Naive B cell (primary cell): Measurements from ENCODE around the gene RAB40C. TPM values are rescaled to one million over a fixed set of nuclear protein-coding genes. Genes with fewer than 3 reads are reported as not detected.

Experiments
- ATAC-seq, 2 donors: fragments of 150-1000 bp; cut with Tn5 transposase; 2 replicates each; pipeline ENCODE4 v1.10.0; 2021; ENCODE audit warnings: low read depth in 2 of 2, mild to moderate bottlenecking in 2 of 2, moderate library complexity in 2 of 2
- DNase-seq: peaks from one replicate; pipeline ENCODE4 v3.0.0; 2022
- H3K27ac Mint-ChIP-seq, 6 donors: one replicate each; pipeline ENCODE4 v1.8.0; 2020 to 2022; ENCODE audit warnings: mild to moderate bottlenecking in 6 of 6, mixed read lengths in 6 of 6, moderate library complexity in 5 of 6, inconsistent platforms in 2 of 6
- H3K27me3 Mint-ChIP-seq, 3 donors: one replicate each; pipeline ENCODE4 v1.8.0; 2021 to 2022; ENCODE audit warnings: mixed read lengths in 3 of 3, mild to moderate bottlenecking in 1 of 3
- H3K36me3 Mint-ChIP-seq, 2 donors: one replicate each; pipeline ENCODE4 v1.8.0; 2020 to 2022; ENCODE audit warnings: mixed read lengths in 2 of 2, inconsistent platforms in 1 of 2, mild to moderate bottlenecking in 1 of 2
- H3K4me1 Mint-ChIP-seq, 3 donors: one replicate each; pipeline ENCODE4 v1.8.0; 2020 to 2022; ENCODE audit warnings: mixed read lengths in 3 of 3, inconsistent platforms in 1 of 3, mild to moderate bottlenecking in 1 of 3, moderate library complexity in 1 of 3
- H3K4me3 Mint-ChIP-seq, 8 donors: one replicate each; pipeline ENCODE4 v1.8.0; 2020 to 2022; ENCODE audit warnings: mild to moderate bottlenecking in 8 of 8, mixed read lengths in 8 of 8, moderate library complexity in 8 of 8, inconsistent platforms in 2 of 8
- H3K9me3 Mint-ChIP-seq, 7 donors: one replicate each; pipeline ENCODE4 v1.8.0; 2020 to 2022; ENCODE audit warnings: mixed read lengths in 7 of 7, mild to moderate bottlenecking in 5 of 7, inconsistent platforms in 2 of 7, moderate library complexity in 1 of 7
- polyA plus RNA-seq, 6 donors: library from polyadenylated mRNA; unstranded; fragments of 300-500 nt; fragmentation: Illumina TruSeq; gene quantifications; one replicate each; pipeline ENCODE4 v1.2.3, GENCODE V29; 2021; ENCODE audit warnings: low read depth in 6 of 6

RAB40C gene
- polyA plus RNA-seq, 6 donors from 2014 or later, result 6.8 to 14.5 (median 9.4) TPM

GRCh38 chr16:554640-555365 lies 35.1 kb upstream of the RAB40C start:
- ATAC-seq, result no peak
- H3K9me3 Mint-ChIP-seq, result no peaks in the 10 kb centered on the region
- DNase-seq, result no peak
- no peak overlapping the region for H3K27ac Mint-ChIP-seq
- no peaks in the 10 kb centered on the region for H3K36me3 Mint-ChIP-seq
- peaks cover 0 to 24% (median 10%) of the 10 kb centered on the region in 3 donors for H3K27me3 Mint-ChIP-seq
- peaks cover 0 to 6% (median 5%) of the 10 kb centered on the region in 3 donors for H3K4me1 Mint-ChIP-seq
- H3K4me3 Mint-ChIP-seq, result no peak overlapping the region

- no peak overlapping the region for H3K27ac Mint-ChIP-seq
- no peaks in the 10 kb centered on the region for H3K36me3 Mint-ChIP-seq
- H3K27me3 Mint-ChIP-seq, result peaks cover 0 to 24% (median 10%) of the 10 kb centered on the region in 3 donors
- no peaks in the 10 kb centered on the region for H3K9me3 Mint-ChIP-seq
- ATAC-seq (no peak), DNase-seq (no peak)
- H3K4me1 Mint-ChIP-seq, result peaks cover 0 to 6% (median 5%) of the 10 kb centered on the region in 3 donors
- H3K4me3 Mint-ChIP-seq, result no peak overlapping the region
Measured at GRCh38 chr16:555528-556473, 34.1 kb upstream of the RAB40C start.

GRCh38 chr16:556474-557173 lies 33.2 kb upstream of the RAB40C start:
- H3K27me3 Mint-ChIP-seq, result peaks cover 0 to 24% (median 10%) of the 10 kb centered on the region in 3 donors
- ATAC-seq, result no peak
- peaks cover 0 to 6% (median 5%) of the 10 kb centered on the region in 3 donors for H3K4me1 Mint-ChIP-seq
- H3K36me3 Mint-ChIP-seq, result no peaks in the 10 kb centered on the region
- no peak overlapping the region for H3K4me3 Mint-ChIP-seq
- no peak overlapping the region for H3K27ac Mint-ChIP-seq
- H3K9me3 Mint-ChIP-seq, result no peaks in the 10 kb centered on the region
- no peak for DNase-seq

- Mint-ChIP-seq H3K4me1 (peaks cover 0 to 6% (median 5%) of the 10 kb centered on the region in 3 donors), H3K9me3 (no peaks in the 10 kb centered on the region), H3K27ac (peak overlapping the region in 1 of 6 donors; percentile 18), H3K36me3 (no peaks in the 10 kb centered on the region), H3K4me3 (no peak overlapping the region), H3K27me3 (peaks cover 0 to 31% (median 15%) of the 10 kb centered on the region in 3 donors)
- DNase-seq (no peak), ATAC-seq (no peak)
Measured at GRCh38 chr16:557463-558297, 32.2 kb upstream of the RAB40C start.

- Mint-ChIP-seq H3K27me3 (peaks cover 0 to 34% (median 15%) of the 10 kb centered on the region in 3 donors), H3K4me1 (peaks cover 0 to 6% (median 5%) of the 10 kb centered on the region in 3 donors), H3K4me3 (peak overlapping the region in 3 of 8 donors; percentile 15 to 53 (median 50)), H3K36me3 (no peaks in the 10 kb centered on the region), H3K27ac (peak overlapping the region in 1 of 6 donors; percentile 18), H3K9me3 (no peaks in the 10 kb centered on the region)
- ATAC-seq (no peak), DNase-seq (no peak)
Measured at GRCh38 chr16:558298-559020, 31.4 kb upstream of the RAB40C start.

GRCh38 chr16:559021-559380 lies 30.9 kb upstream of the RAB40C start:
- Mint-ChIP-seq H3K27ac (no peak overlapping the region), H3K4me1 (peaks cover 0 to 6% (median 5%) of the 10 kb centered on the region in 3 donors), H3K4me3 (no peak overlapping the region), H3K27me3 (peaks cover 0 to 34% (median 15%) of the 10 kb centered on the region in 3 donors), H3K36me3 (no peaks in the 10 kb centered on the region), H3K9me3 (no peaks in the 10 kb centered on the region)
- no peak for ATAC-seq
- DNase-seq, result no peak

GRCh38 chr16:559411-560203 lies 30.3 kb upstream of the RAB40C start:
- Mint-ChIP-seq H3K4me3 (peak overlapping the region in 3 of 8 donors; percentile 43 to 54 (median 48)), H3K27me3 (peaks cover 0 to 34% (median 15%) of the 10 kb centered on the region in 3 donors), H3K4me1 (peaks cover 0 to 6% (median 5%) of the 10 kb centered on the region in 3 donors), H3K36me3 (no peaks in the 10 kb centered on the region), H3K27ac (no peak overlapping the region), H3K9me3 (no peaks in the 10 kb centered on the region)
- no peak for ATAC-seq
- DNase-seq, result no peak

- H3K36me3 Mint-ChIP-seq, result no peaks in the 10 kb centered on the region
- DNase-seq, result no peak
- H3K9me3 Mint-ChIP-seq, result no peaks in the 10 kb centered on the region
- H3K27me3 Mint-ChIP-seq, result peaks cover 0 to 34% (median 15%) of the 10 kb centered on the region in 3 donors
- H3K27ac Mint-ChIP-seq, result no peak within 1 kb of the TSS
- H3K4me1 Mint-ChIP-seq, result peaks cover 0 to 6% (median 5%) of the 10 kb centered on the region in 3 donors
- peak within 1 kb of the TSS in 3 of 8 donors; percentile 43 to 54 (median 48) for H3K4me3 Mint-ChIP-seq
- ATAC-seq, result no peak
Measured at GRCh38 chr16:560204-560700, 29.6 kb upstream of the RAB40C start, which contains the start of gene PRR35. Gene PRR35 (plus strand): TSS chr16:560394. CDS start chr16:563295, 2,901 bp downstream.

- Mint-ChIP-seq H3K4me1 (peaks cover 0 to 6% (median 5%) of the 10 kb centered on the region in 3 donors), H3K27me3 (peaks cover 0 to 34% (median 15%) of the 10 kb centered on the region in 3 donors), H3K4me3 (no peak overlapping the region), H3K36me3 (no peaks in the 10 kb centered on the region), H3K27ac (no peak overlapping the region), H3K9me3 (no peaks in the 10 kb centered on the region)
- DNase-seq (no peak), ATAC-seq (no peak)
Measured at GRCh38 chr16:560701-561412, 29.0 kb upstream of the RAB40C start.

- no peak overlapping the region for H3K4me3 Mint-ChIP-seq
- ATAC-seq, result no peak
Measured at GRCh38 chr16:561413-561794, 28.5 kb upstream of the RAB40C start.

More at GRCh38 chr16:561413-561794, 28.5 kb upstream of the RAB40C start:
- no peak for DNase-seq
- Mint-ChIP-seq H3K9me3 (no peaks in the 10 kb centered on the region), H3K27ac (no peak overlapping the region), H3K4me1 (peaks cover 1 to 7% (median 6%) of the 10 kb centered on the region in 3 donors), H3K27me3 (peaks cover 0 to 34% (median 15%) of the 10 kb centered on the region in 3 donors), H3K36me3 (no peaks in the 10 kb centered on the region)
